Smooth muscle cell (in vitro differentiated cells): ENCODE results near the gene IGFL4. TPM values are rescaled to one million over a fixed set of nuclear protein-coding genes. Genes with fewer than 3 reads are reported as not detected.

Source experiments
- DNase-seq: peaks from one replicate; lab custom pipeline; 2025; ENCODE audit not compliant: unreplicated experiment; lab: John Stamatoyannopoulos, UW
- H2AFZ ChIP-seq: fragments of 200-600 bp; sonication (generic); 2 replicates; pipeline ENCODE4 v1.6.0; 2016; ENCODE audit warnings: antibody characterized with exemption, low read depth, mild to moderate bottlenecking
- H3F3A ChIP-seq: fragments of 200-600 bp; sonication (generic); 2 replicates; pipeline ENCODE4 v1.6.0; 2017; ENCODE audit warnings: antibody characterized with exemption, low read depth
- H3K27ac ChIP-seq: fragments of 200-600 bp; sonication (generic); 2 replicates; pipeline ENCODE4 v1.5.1; 2016; ENCODE audit warnings: low read depth, mild to moderate bottlenecking
- H3K27me3 ChIP-seq: fragments of 200-600 bp; sonication (generic); 2 replicates; pipeline ENCODE4 v1.6.1; 2016; ENCODE audit warnings: low read depth, mild to moderate bottlenecking
- H3K36me3 ChIP-seq: fragments of 200-600 bp; sonication (generic); 2 replicates; pipeline ENCODE4 v1.5.1; 2016; ENCODE audit warnings: low read depth
- H3K4me1 ChIP-seq: fragments of 200-600 bp; sonication (generic); 2 replicates; pipeline ENCODE4 v1.5.1; 2016; ENCODE audit warnings: low read depth
- H3K4me2 ChIP-seq: fragments of 200-600 bp; sonication (generic); 2 replicates; pipeline ENCODE4 v1.6.0; 2016; ENCODE audit warnings: mild to moderate bottlenecking
- H3K4me3 ChIP-seq: fragments of 200-600 bp; sonication (generic); 2 replicates; pipeline ENCODE4 v1.5.1; 2016; ENCODE audit warnings: mild to moderate bottlenecking
- H3K79me2 ChIP-seq: fragments of 200-600 bp; sonication (generic); 2 replicates; pipeline ENCODE4 v1.6.0; 2016; ENCODE audit warnings: low read depth, mild to moderate bottlenecking
- H3K9ac ChIP-seq: fragments of 200-600 bp; sonication (generic); 2 replicates; pipeline ENCODE4 v1.6.0; 2016; ENCODE audit warnings: low read depth
- H3K9me3 ChIP-seq: fragments of 200-600 bp; sonication (generic); replicated peaks from 2 replicates; pipeline ENCODE4 v1.5.1; 2016; ENCODE audit warnings: low read depth
- H4K20me1 ChIP-seq: fragments of 200-600 bp; sonication (generic); 2 replicates; pipeline ENCODE4 v1.6.0; 2016; ENCODE audit warnings: low read depth
- WGBS: methylation state at CpG from one replicate; pipeline ENCODE4 v1.1.7; 2016; ENCODE audit warnings: low lambda C conversion rate; 5-methylcytosine and 5-hydroxymethylcytosine counted together
- polyA plus RNA-seq: library from polyadenylated mRNA; unstranded; fragments of >200 nt; fragmentation: Nextera tagmentation; extraction: Ambion mirVana; gene quantifications from 2 replicates; pipeline ENCODE4 v1.2.1, GENCODE V29; 2016
- total RNA-seq: library from RNA; depleted of rRNA; stranded (reverse); fragments of >200 nt; gene quantifications from 2 replicates; pipeline ENCODE4 v1.2.3, GENCODE V29; 2014
- TF ChIP-seq, protein P1 (sequence below): fragments of 200-600 bp; sonication (generic); IDR thresholded peaks from 2 replicates; pipeline ENCODE4 v1.5.1; 2017; ENCODE audit warnings: borderline replicate concordance, mild to moderate bottlenecking, antibody characterized with exemption; ENCODE audit not compliant: insufficient read depth, poor library complexity, severe bottlenecking

IGFL4 gene
- total and polyA plus RNA-seq, 2 experiments from 2014 or later, result 0.45 TPM; not detected in 1

DNA sequence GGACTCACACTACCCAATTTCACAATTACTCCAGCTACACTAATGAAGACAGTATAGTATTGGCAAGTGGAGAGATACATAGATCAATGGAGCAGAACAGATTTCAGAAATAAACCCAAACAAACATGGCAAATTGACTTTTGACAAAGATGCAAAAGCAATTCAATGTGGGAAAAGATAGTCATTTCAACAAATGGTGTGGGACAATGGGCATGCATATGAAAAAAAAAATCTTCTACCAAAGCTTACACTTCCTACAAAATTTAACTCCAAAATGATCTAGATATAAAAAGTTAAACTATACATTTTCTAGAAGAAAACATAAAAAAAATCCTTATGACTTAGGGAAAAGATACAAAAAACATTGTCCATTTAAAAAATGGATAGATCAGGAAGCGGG lies 2.7 kb upstream of the IGFL4 start:
- H3K4me2 ChIP-seq, result no peak overlapping the region
- no peaks in the 10 kb centered on the region for H3K4me1 ChIP-seq
- no peaks in the 10 kb centered on the region for H4K20me1 ChIP-seq
- TF ChIP-seq, protein P1, sequence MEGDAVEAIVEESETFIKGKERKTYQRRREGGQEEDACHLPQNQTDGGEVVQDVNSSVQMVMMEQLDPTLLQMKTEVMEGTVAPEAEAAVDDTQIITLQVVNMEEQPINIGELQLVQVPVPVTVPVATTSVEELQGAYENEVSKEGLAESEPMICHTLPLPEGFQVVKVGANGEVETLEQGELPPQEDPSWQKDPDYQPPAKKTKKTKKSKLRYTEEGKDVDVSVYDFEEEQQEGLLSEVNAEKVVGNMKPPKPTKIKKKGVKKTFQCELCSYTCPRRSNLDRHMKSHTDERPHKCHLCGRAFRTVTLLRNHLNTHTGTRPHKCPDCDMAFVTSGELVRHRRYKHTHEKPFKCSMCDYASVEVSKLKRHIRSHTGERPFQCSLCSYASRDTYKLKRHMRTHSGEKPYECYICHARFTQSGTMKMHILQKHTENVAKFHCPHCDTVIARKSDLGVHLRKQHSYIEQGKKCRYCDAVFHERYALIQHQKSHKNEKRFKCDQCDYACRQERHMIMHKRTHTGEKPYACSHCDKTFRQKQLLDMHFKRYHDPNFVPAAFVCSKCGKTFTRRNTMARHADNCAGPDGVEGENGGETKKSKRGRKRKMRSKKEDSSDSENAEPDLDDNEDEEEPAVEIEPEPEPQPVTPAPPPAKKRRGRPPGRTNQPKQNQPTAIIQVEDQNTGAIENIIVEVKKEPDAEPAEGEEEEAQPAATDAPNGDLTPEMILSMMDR, result no peak
- no peak overlapping the region for H2AFZ ChIP-seq
- no peak overlapping the region for H3K4me3 ChIP-seq
- peaks cover 7% of the 10 kb centered on the region for H3K27me3 ChIP-seq
- H3K9me3 ChIP-seq, result no peaks in the 10 kb centered on the region
- H3K27ac ChIP-seq, result no peak overlapping the region
- DNase-seq, result no peak
- no peaks in the 10 kb centered on the region for H3K36me3 ChIP-seq
- no peak overlapping the region for H3K9ac ChIP-seq
- H3K79me2 ChIP-seq, result no peaks in the 10 kb centered on the region
- 100% methylated on average over 1 of the region's 1 CpG for WGBS
- H3F3A ChIP-seq, result no peaks in the 10 kb centered on the region

DNA sequence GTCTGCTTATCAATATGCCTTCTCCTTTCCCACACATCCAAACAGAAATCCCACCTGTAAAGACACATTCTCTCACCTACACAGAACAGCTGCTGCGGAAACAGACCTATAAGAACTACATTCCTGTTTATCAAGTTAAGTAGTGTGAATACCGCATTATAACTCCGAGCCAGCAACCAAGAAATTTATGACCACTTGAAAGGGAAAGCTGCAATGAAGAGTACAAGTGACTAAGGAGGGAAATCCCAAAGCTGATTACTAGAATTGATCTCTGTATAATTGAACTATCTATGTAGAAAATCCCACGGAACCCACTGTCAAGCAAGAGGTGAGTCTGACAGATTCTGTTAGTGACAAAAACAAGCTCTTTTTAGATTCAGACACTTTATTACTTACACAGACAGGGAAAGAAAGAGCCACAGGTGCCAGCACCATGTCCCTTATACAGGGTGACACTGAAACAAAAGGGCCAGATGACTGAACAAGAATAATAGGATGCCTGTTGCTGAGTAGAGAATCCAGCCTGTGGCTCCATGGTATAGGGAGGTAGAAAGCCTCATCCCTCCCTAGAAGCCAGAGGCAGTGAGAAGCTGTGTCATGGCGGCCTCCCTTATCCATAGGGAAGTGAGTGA lies 1.6 kb upstream of the IGFL4 start:
- no peaks in the 10 kb centered on the region for H3K4me1 ChIP-seq
- H4K20me1 ChIP-seq, result no peaks in the 10 kb centered on the region
- no peak overlapping the region for H3K4me3 ChIP-seq
- H3K9ac ChIP-seq, result no peak overlapping the region
- no peaks in the 10 kb centered on the region for H3K36me3 ChIP-seq
- TF ChIP-seq, protein P1, result no peak
- H3K79me2 ChIP-seq, result no peaks in the 10 kb centered on the region
- H3K4me2 ChIP-seq, result no peak overlapping the region
- H3K9me3 ChIP-seq, result no peaks in the 10 kb centered on the region
- WGBS, result 84% methylated on average over 5 of the region's 5 CpGs
- no peaks in the 10 kb centered on the region for H3F3A ChIP-seq
- no peak overlapping the region for H3K27ac ChIP-seq
- DNase-seq, result no peak
- H3K27me3 ChIP-seq, result peaks cover 7% of the 10 kb centered on the region
- no peak overlapping the region for H2AFZ ChIP-seq

DNA sequence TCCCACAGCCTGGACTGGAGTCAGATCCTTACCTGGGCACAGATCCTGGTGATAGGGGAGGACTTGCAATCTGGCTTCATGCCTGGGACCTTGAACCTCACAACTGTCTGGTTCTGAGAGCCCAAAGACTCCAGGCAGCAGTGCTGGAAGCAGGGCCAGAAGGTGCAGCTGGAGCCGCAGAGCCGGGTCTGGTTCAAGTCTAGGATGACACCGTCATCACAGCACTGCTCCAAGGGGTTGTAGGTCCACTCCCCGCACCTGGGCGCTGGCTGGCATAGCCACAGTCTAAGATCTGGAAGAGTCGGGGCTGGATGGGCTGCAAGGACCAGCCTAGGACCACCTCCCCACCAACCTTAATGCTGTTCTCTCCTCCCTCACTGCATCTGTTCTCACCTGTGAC lies 677 bp downstream of the IGFL4 start:
- DNase-seq, result no peak
- Histone ChIP-seq H3K9me3 (no peaks in the 10 kb centered on the region), H3K27me3 (no peaks in the 10 kb centered on the region), H3K79me2 (no peaks in the 10 kb centered on the region), H3K4me1 (no peaks in the 10 kb centered on the region), H3K27ac (no peak overlapping the region), H3K4me2 (no peak overlapping the region), H3K4me3 (no peak overlapping the region), H4K20me1 (no peaks in the 10 kb centered on the region), H2AFZ (no peak overlapping the region), H3K36me3 (no peaks in the 10 kb centered on the region), H3K9ac (no peak overlapping the region), H3F3A (no peaks in the 10 kb centered on the region)
- TF ChIP-seq, protein P1, result no peak
- 91% methylated on average over 6 of the region's 6 CpGs for WGBS

DNA sequence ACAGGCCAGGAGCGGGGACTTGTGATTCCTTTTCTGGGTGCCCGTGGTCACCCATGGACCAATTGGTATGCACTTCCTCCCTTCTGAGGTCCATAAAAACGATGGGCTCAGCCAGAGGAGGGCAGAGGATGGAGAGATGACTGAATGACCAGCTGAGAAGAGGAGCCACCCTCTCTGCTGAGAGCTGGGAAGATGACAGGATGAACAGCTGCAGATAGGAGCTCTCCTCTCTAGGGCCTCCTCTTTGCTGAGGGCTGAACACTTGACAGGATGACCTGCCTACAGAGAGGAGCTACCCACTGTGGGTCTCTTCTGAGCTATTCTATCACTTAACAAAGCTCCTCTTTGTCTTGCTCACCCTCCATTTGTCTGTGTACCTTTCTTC lies 4.1 kb downstream of the IGFL4 start:
- no peak for DNase-seq
- TF ChIP-seq, protein P1, result no peak
- 81% methylated on average over 3 of the region's 3 CpGs for WGBS
- Histone ChIP-seq H3K27ac (no peak overlapping the region), H3F3A (no peaks in the 10 kb centered on the region), H3K4me2 (no peak overlapping the region), H2AFZ (no peak overlapping the region), H3K4me3 (no peak overlapping the region), H3K9me3 (no peaks in the 10 kb centered on the region), H3K27me3 (no peaks in the 10 kb centered on the region), H3K79me2 (no peaks in the 10 kb centered on the region), H4K20me1 (no peaks in the 10 kb centered on the region), H3K36me3 (no peaks in the 10 kb centered on the region), H3K4me1 (no peaks in the 10 kb centered on the region), H3K9ac (no peak overlapping the region)
